Endothelial cell of umbilical vein (primary cell): ENCODE measurements around the gene MIS18BP1. TPM values are rescaled to one million over a fixed set of nuclear protein-coding genes. Genes with fewer than 3 reads are reported as not detected.

Experiments used
- BruUV-seq: library from RNA; stranded (reverse); fragments of 400-500 nt; replicated peaks from 2 replicates; lab custom pipeline; 2021; lab: Mats Ljungman, UMichigan
- CTCF ChIA-PET: fragments of 300-600, 350-600 bp; sonication (Branson Sonifier 250); formaldehyde crosslinking; loops from one replicate; lab custom pipeline; 2021; ENCODE audit warnings: antibody characterized with exemption, inconsistent platforms; lab: Charles Lee
- POLR2A ChIA-PET: fragments of 300-600, 350-600 bp; sonication (Branson Sonifier 250); formaldehyde crosslinking; loops from one replicate; lab custom pipeline; 2021; ENCODE audit warnings: antibody characterized with exemption, inconsistent platforms; lab: Charles Lee
- DNase-seq: peaks from one replicate; pipeline ENCODE4 v3.0.0-alpha.2; 2011; ENCODE audit warnings: low read depth, low spot score
- FAIRE-seq: peaks from 2 replicates; lab custom pipeline; 2011; peaks lifted over from hg19 to GRCh38; lab: Jason Lieb, UNC
- H2AFZ ChIP-seq: 2 replicates; pipeline ENCODE4 v1.6.0; 2012; ENCODE audit warnings: low read depth, low read length, control low read depth, inconsistent platforms
- H3K27ac ChIP-seq: 2 replicates; pipeline ENCODE4 v1.5.1; 2011; ENCODE audit warnings: low read depth, mild to moderate bottlenecking, control low read depth, low read length, moderate library complexity; ENCODE audit not compliant: insufficient read depth
- H3K27me3 ChIP-seq, 2 experiments: 2 replicates each; pipeline versions ENCODE4 v1.6.0 to v1.6.1; 2011; ENCODE audit warnings: low read length in 2 of 2, mixed read lengths in 1 of 2; ENCODE audit not compliant: control insufficient read depth in 2 of 2, insufficient read depth in 2 of 2
- H3K36me3 ChIP-seq, 2 experiments: 2 replicates in 1 of 2; 3 replicates in 1 of 2; pipeline ENCODE4 v1.5.1; 2011; ENCODE audit warnings: low read length in 2 of 2, mild to moderate bottlenecking in 1 of 2, moderate library complexity in 1 of 2; ENCODE audit not compliant: control insufficient read depth in 2 of 2, insufficient read depth in 2 of 2; ENCODE audit errors: extremely low read depth in 1 of 2
- H3K4me1 ChIP-seq: 3 replicates; pipeline ENCODE4 v1.5.1; 2011; ENCODE audit warnings: mild to moderate bottlenecking, low read length; ENCODE audit not compliant: control insufficient read depth, insufficient read depth; ENCODE audit errors: extremely low read depth
- H3K4me2 ChIP-seq: 2 replicates; pipeline ENCODE4 v1.6.1; 2011; ENCODE audit warnings: low read length, control low read depth, mixed read lengths; ENCODE audit not compliant: insufficient read depth
- H3K4me3 ChIP-seq, 3 experiments: fragments of 200-600 bp in 1 of 3; sonication (generic), shearing (Covaris generic) in 1 of 3; replicated peaks in 1 of 3; 2 replicates each; pipeline ENCODE4 v1.5.1; 2011 to 2016; ENCODE audit warnings: control low read depth in 3 of 3, low read length in 3 of 3, mild to moderate bottlenecking in 2 of 3, inconsistent platforms in 1 of 3, low read depth in 1 of 3, moderate library complexity in 1 of 3; ENCODE audit not compliant: insufficient read depth in 1 of 3
- H3K79me2 ChIP-seq: 2 replicates; pipeline ENCODE4 v1.6.0; 2012; ENCODE audit warnings: low read length, inconsistent platforms; ENCODE audit not compliant: control insufficient read depth, insufficient read depth
- H3K9ac ChIP-seq: replicated peaks from 2 replicates; pipeline ENCODE3; 2011; ENCODE audit warnings: low read length, control low read depth; ENCODE audit not compliant: insufficient read depth; ENCODE audit errors: extremely low read depth
- H3K9me1 ChIP-seq: replicated peaks from 3 replicates; pipeline ENCODE4 v1.6.0; 2011; ENCODE audit warnings: mild to moderate bottlenecking, low read length; ENCODE audit not compliant: control insufficient read depth, insufficient read depth; ENCODE audit errors: extremely low read depth
- H3K9me3 ChIP-seq: replicated peaks from 2 replicates; pipeline ENCODE4 v1.5.1; 2012; ENCODE audit warnings: low read length, inconsistent platforms; ENCODE audit not compliant: control insufficient read depth, insufficient read depth
- H4K20me1 ChIP-seq: replicated peaks from 2 replicates; pipeline ENCODE3; 2011; ENCODE audit warnings: mild to moderate bottlenecking, low read length; ENCODE audit not compliant: control insufficient read depth, insufficient read depth; ENCODE audit errors: extremely low read depth
- CTCF ChIP-seq, 2 donors: IDR thresholded peaks; 1 replicate in 1 of 2; 2 replicates in 1 of 2; pipeline ENCODE4 v1.5.1; 2011; ENCODE audit warnings: low read length in 2 of 2, mild to moderate bottlenecking in 2 of 2, moderate library complexity in 2 of 2, control low read depth in 1 of 2, inconsistent platforms in 1 of 2, low read depth in 1 of 2; ENCODE audit not compliant: insufficient read depth in 1 of 2; ENCODE audit errors: extremely low read depth in 1 of 2
- EZH2 ChIP-seq: IDR thresholded peaks from 2 replicates; pipeline ENCODE4 v1.6.1; 2012; ENCODE audit warnings: borderline replicate concordance, low read depth, mild to moderate bottlenecking, moderate library complexity, low read length, inconsistent platforms; ENCODE audit not compliant: severe bottlenecking
- FOS ChIP-seq: IDR thresholded peaks from 2 replicates; pipeline ENCODE4 v1.6.1; 2011; ENCODE audit warnings: mild to moderate bottlenecking, low read length, moderate library complexity, borderline replicate concordance; ENCODE audit not compliant: insufficient read depth
- GATA2 ChIP-seq: IDR thresholded peaks from 2 replicates; pipeline ENCODE4 v1.7.0; 2011; ENCODE audit warnings: low read depth, mild to moderate bottlenecking, moderate library complexity, mixed read lengths, low read length; ENCODE audit not compliant: insufficient read length, insufficient read depth
- JUN ChIP-seq: IDR thresholded peaks from 2 replicates; pipeline ENCODE4 v1.6.1; 2011; ENCODE audit warnings: borderline replicate concordance, low read depth; ENCODE audit not compliant: insufficient read length, insufficient read depth
- MAX ChIP-seq: IDR thresholded peaks from 2 replicates; pipeline ENCODE4 v1.6.1; 2011; ENCODE audit not compliant: insufficient read depth, insufficient read length
- MYC ChIP-seq: IDR thresholded peaks from one replicate; pipeline ENCODE4 v1.6.1; 2011; ENCODE audit warnings: mild to moderate bottlenecking, low read depth, low read length
- POLR2A ChIP-seq: IDR thresholded peaks from 2 replicates; pipeline ENCODE4 v1.6.1; 2012; ENCODE audit warnings: low read depth, mild to moderate bottlenecking, control low read depth, low read length
- POLR2AphosphoS5 ChIP-seq: IDR thresholded peaks from 2 replicates; pipeline ENCODE4 v1.6.1; 2012; ENCODE audit warnings: low read depth, mild to moderate bottlenecking, control low read depth, low read length, moderate library complexity; ENCODE audit not compliant: insufficient read depth
- dilution Hi-C: fragments of 300-500 bp; cut with MboI; formaldehyde crosslinking; loops from one replicate; pipeline ENCODE4 v1.15.0; 2019; ENCODE audit warnings: low sequenced_read_pairs; ENCODE audit not compliant: extremely low pct_ligation_motif_present
- intact Hi-C: fragments of 100-400 bp; cut with micrococcal nuclease; formaldehyde crosslinking; loops from one replicate; pipeline ENCODE4 v1.10.0; 2022
- polyA plus RNA-seq, 4 experiments: library from polyadenylated mRNA; depleted of rRNA in 3 of 4; stranded (reverse) in 3 of 4; unstranded in 1 of 4; fragments of >200 nt; gene quantifications; 2 replicates each; pipeline versions ENCODE4 v1.2.1 to v1.2.3, GENCODE V29; 2011 to 2012; ENCODE audit warnings: missing spikeins in 1 of 4
- total RNA-seq: library from RNA; stranded (reverse); gene quantifications from 2 replicates; pipeline ENCODE4 v1.2.3, GENCODE V29; 2021

The MIS18BP1 gene
- total and polyA plus RNA-seq, 2 donors (not counting 3 experiments of a cell fraction or from before 2014, with no cell fraction given), result 8.9 to 43.3 TPM

GRCh38 chr14:45290547-45290946 is 37.5 kb upstream of the MIS18BP1 start:
- no peaks in the 10 kb centered on the region for H3K4me1 ChIP-seq
- DNase-seq, result no peak
- no peak overlapping the region for H3K9ac ChIP-seq
- H2AFZ ChIP-seq, result no peak overlapping the region
- no peaks in the 10 kb centered on the region for H3K79me2 ChIP-seq
- no peaks in the 10 kb centered on the region for H3K9me3 ChIP-seq
- FAIRE-seq, result no peak
- no peaks in the 10 kb centered on the region for H4K20me1 ChIP-seq
- no TSS peak for BruUV-seq
- CTCF ChIA-PET, result interaction anchor here (2.0 kb wide), 1 partner anchor 10 kb away, joined by 4 read pairs; no protein-coding TSS in a partner anchor
- intact Hi-C loops, result no loop called here
- TF ChIP-seq CTCF (IDR thresholded peaks at IDR 0.05; ENCODE audit: extremely low read depth in 1 of 2, insufficient read depth in 1 of 2, low read depth in 1 of 2, low read length in 2 of 2) (no peak), POLR2A (no peak), GATA2 (no peak), MAX (no peak), POLR2AphosphoS5 (no peak), MYC (no peak), EZH2 (no peak), FOS (no peak), JUN (no peak)
- no peak overlapping the region for H3K27ac ChIP-seq
- H3K4me2 ChIP-seq, result no peak overlapping the region
- POLR2A ChIA-PET, result no interaction called here
- no peaks in the 10 kb centered on the region for H3K27me3 ChIP-seq
- dilution Hi-C loops, result no loop called here
- H3K4me3 ChIP-seq, result no peak overlapping the region
- no peaks in the 10 kb centered on the region for H3K9me1 ChIP-seq
- no peaks in the 10 kb centered on the region for H3K36me3 ChIP-seq
